Gastrocnemius medialis (tissue), 4 donors: ENCODE data around the gene SCO1. TPM values are rescaled to one million over a fixed set of nuclear protein-coding genes. Genes with fewer than 3 reads are reported as not detected.

Experiments
- ATAC-seq, 2 donors: fragments of 150-250 bp; one replicate each; pipeline ENCODE4 v1.9.1; 2016
- DNase-seq, 2 donors: peaks; one replicate each; pipeline ENCODE4 v3.0.0-alpha.2; 2019
- H3K27ac ChIP-seq, 4 donors: fragments of 200-600 bp; sonication (generic); 1 replicate in 1 of 4; 2 replicates in 3 of 4; pipeline ENCODE4 v1.5.1; 2016 to 2018; ENCODE audit warnings: mild to moderate bottlenecking in 2 of 4, moderate library complexity in 1 of 4
- H3K27me3 ChIP-seq, 3 donors: fragments of 200-600 bp; sonication (generic) in 2 of 3; 1 replicate in 1 of 3; 2 replicates in 2 of 3; pipeline versions ENCODE4 v1.5.1 to v1.6.0; 2016 to 2019; ENCODE audit warnings: mild to moderate bottlenecking in 1 of 3, moderate library complexity in 1 of 3
- H3K36me3 ChIP-seq, 2 donors: fragments of 200-600 bp; sonication (generic) in 1 of 2; one replicate each; pipeline ENCODE4 v1.5.1; 2017 to 2018
- H3K4me1 ChIP-seq, 2 donors: fragments of 200-600 bp; sonication (generic) in 1 of 2; one replicate each; pipeline ENCODE4 v1.5.1; 2016 to 2017; ENCODE audit warnings: mild to moderate bottlenecking in 2 of 2
- H3K4me3 ChIP-seq, 4 donors: fragments of 200-600 bp; sonication (generic) in 3 of 4; 1 replicate in 1 of 4; 2 replicates in 3 of 4; pipeline ENCODE4 v1.5.1; 2016 to 2019; ENCODE audit warnings: mild to moderate bottlenecking in 2 of 4
- H3K9me3 ChIP-seq, 3 donors: fragments of 200-600 bp; sonication (generic) in 2 of 3; 1 replicate in 1 of 3; 2 replicates in 2 of 3; pipeline ENCODE4 v1.5.1; 2016 to 2019
- CTCF ChIP-seq, 5 experiments: fragments of 450-650 bp in 3 of 5; fragments of 200-600 bp in 2 of 5; sonication (generic) in 2 of 5; IDR thresholded peaks in 4 of 5; conservative IDR thresholded peaks in 1 of 5; 1 replicate in 4 of 5; 2 replicates in 1 of 5; pipeline ENCODE4 v1.5.1; 2016 to 2019; ENCODE audit warnings: antibody characterized with exemption in 5 of 5, mild to moderate bottlenecking in 3 of 5, moderate library complexity in 3 of 5
- POLR2A ChIP-seq, 2 donors: fragments of 450-650 bp; IDR thresholded peaks; one replicate each; pipeline ENCODE4 v1.6.1; 2017; ENCODE audit warnings: antibody characterized with exemption in 2 of 2, mild to moderate bottlenecking in 2 of 2, moderate library complexity in 2 of 2
- in situ Hi-C, 4 donors: fragments of 200-750 bp; cut with MboI; loops; one replicate each; pipeline versions ENCODE4 v1.15.0 to v1.8.0; 2017; ENCODE audit warnings: low sequenced_read_pairs in 4 of 4
- intact Hi-C: fragments of 100-400 bp; cut with DNase I; formaldehyde crosslinking; loops from one replicate; pipeline ENCODE4 v1.15.1; 2023; ENCODE audit warnings: low total_unique reads
- total RNA-seq, 4 donors: library from RNA; depleted of rRNA; stranded (reverse); fragments of >200 nt; gene quantifications; one replicate each; pipeline versions ENCODE4 v1.1.0 to v1.2.3, GENCODE V29; 2016

The SCO1 gene
- total RNA-seq, 4 donors from 2014 or later = 16.7 to 27.3 (median 22.8) TPM

- intact Hi-C loops = no loop called here
- Histone ChIP-seq H3K4me1 (peaks cover 0 to 6% of the 10 kb centered on the region in 2 donors), H3K9me3 (no peaks in the 10 kb centered on the region), H3K27ac (no peak overlapping the region), H3K27me3 (no peaks in the 10 kb centered on the region), H3K36me3 (peaks cover 0 to 7% of the 10 kb centered on the region in 2 donors), H3K4me3 (no peak overlapping the region)
- in situ Hi-C loops = no loop called here
- no peak for DNase-seq
- no peak for ATAC-seq
- TF ChIP-seq POLR2A (IDR thresholded peaks at IDR 0.05) (no peak), CTCF (IDR thresholded peaks at IDR 0.05 in 4 of 5, conservative IDR thresholded peaks at IDR 0.05 in 1 of 5) (no peak)
Observed at GRCh38 chr17:10652984-10653659, 44.2 kb downstream of the SCO1 start.

GRCh38 chr17:10651927-10652326, 45.4 kb downstream of the SCO1 start:
- Histone ChIP-seq H3K36me3 (peaks cover 0 to 7% of the 10 kb centered on the region in 2 donors), H3K27me3 (no peaks in the 10 kb centered on the region), H3K27ac (no peak overlapping the region), H3K9me3 (no peaks in the 10 kb centered on the region), H3K4me3 (no peak overlapping the region), H3K4me1 (peaks cover 0 to under 1% of the 10 kb centered on the region in 2 donors)
- ATAC-seq (no peak), DNase-seq (no peak)
- in situ Hi-C loops = no loop called here
- TF ChIP-seq POLR2A (IDR thresholded peaks at IDR 0.05) (no peak), CTCF (IDR thresholded peaks at IDR 0.05 in 4 of 5, conservative IDR thresholded peaks at IDR 0.05 in 1 of 5) (no peak)
- intact Hi-C loops = no loop called here

DNA sequence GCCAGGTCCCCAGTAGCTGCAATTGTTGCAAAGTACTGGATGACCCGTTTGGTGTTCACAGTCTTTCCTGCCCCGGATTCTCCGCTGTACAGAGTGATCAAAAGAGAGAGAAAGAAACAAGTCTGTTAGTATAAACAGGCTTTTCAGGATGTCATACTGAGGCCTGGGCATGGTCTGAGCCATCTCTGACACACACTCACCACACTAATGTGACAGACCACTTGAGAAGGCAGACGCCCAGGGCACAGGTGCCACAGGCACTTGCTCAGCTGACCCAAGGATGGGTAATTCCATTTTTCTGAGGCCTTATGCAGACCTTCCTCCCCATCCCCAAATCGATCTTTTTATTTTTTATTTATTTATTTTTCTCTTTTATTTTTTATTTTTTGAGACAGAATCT, 47.7 kb downstream of the SCO1 start:
- no peak overlapping the region for H3K4me3 ChIP-seq
- intact Hi-C loops = no loop called here
- H3K36me3 ChIP-seq = peaks cover 0 to 11% of the 10 kb centered on the region in 2 donors
- no peaks in the 10 kb centered on the region for H3K4me1 ChIP-seq
- TF ChIP-seq CTCF (IDR thresholded peaks at IDR 0.05 in 4 of 5, conservative IDR thresholded peaks at IDR 0.05 in 1 of 5) = no peak
- TF ChIP-seq POLR2A (IDR thresholded peaks at IDR 0.05) = no peak
- no peak overlapping the region for H3K27ac ChIP-seq
- no peak for DNase-seq
- in situ Hi-C loops = loop anchor here (5.0 to 25.0 kb wide), 3 partner anchors 188 to 198 kb away; partner anchors contain the start of gene PIRT (in 1 of the 4)
- no peaks in the 10 kb centered on the region for H3K9me3 ChIP-seq
- no peak for ATAC-seq
- H3K27me3 ChIP-seq = no peaks in the 10 kb centered on the region

- TF ChIP-seq CTCF (IDR thresholded peaks at IDR 0.05 in 4 of 5, conservative IDR thresholded peaks at IDR 0.05 in 1 of 5) (no peak), POLR2A (IDR thresholded peaks at IDR 0.05) (no peak)
- intact Hi-C loops (no loop called here), in situ Hi-C loops (loop anchor here (5.0 to 25.0 kb wide), 3 partner anchors 188 to 198 kb away; partner anchors contain the start of gene PIRT (in 1 of the 4))
- Histone ChIP-seq H3K27me3 (no peaks in the 10 kb centered on the region), H3K9me3 (no peaks in the 10 kb centered on the region), H3K4me1 (no peaks in the 10 kb centered on the region), H3K36me3 (peaks cover 0 to 12% of the 10 kb centered on the region in 2 donors), H3K27ac (no peak overlapping the region), H3K4me3 (no peak overlapping the region)
- DNase-seq (no peak), ATAC-seq (no peak)
Observed at GRCh38 chr17:10648956-10649355, 48.4 kb downstream of the SCO1 start.
